ENCODE measurements around the gene IL17RD. TPM values are rescaled to one million over a fixed set of nuclear protein-coding genes. Genes with fewer than 3 reads are reported as not detected.

Gene IL17RD
- total and polyA plus RNA-seq, 2 of the 4 experiments (the other 2 are of a cell fraction), result 0.72 to 0.92 TPM

DNA sequence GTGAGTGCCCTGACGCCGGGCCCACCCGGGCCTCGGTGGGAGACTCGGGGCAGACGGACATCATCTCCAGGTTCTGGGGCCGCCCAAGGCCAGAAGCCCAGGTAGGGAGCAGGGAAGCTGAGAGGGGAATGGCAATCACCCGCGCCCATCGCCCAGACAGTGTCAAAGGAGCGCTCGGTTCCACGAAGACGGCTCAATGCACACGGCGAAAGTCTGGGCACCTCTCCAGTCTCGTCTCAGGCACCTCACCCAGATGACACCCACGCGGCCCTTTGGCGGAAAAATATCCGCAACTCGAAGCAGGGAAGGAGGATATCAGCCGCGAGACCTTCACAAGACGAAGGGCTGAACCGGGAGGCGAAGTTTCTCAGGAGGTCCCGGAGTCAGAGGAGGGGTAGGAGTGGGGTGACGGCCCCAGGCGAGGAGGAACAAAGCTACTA lies 916 bp downstream of the IL17RD start:
- Histone ChIP-seq H3K18ac (ENCODE audit: low read depth, low read length) (no peak overlapping the region), H2BK120ac (ENCODE audit: low read depth, low read length) (no peak overlapping the region), H3K23ac (ENCODE audit: low read depth, low read length) (peak overlapping the region; percentile 42), H3K9me1 (ENCODE audit: insufficient read depth, low read length) (no peaks in the 10 kb centered on the region), H3K9ac (ENCODE audit: low read depth, low read length) (no peak overlapping the region), H2AK5ac (ENCODE audit: low read depth, low read length) (no peak overlapping the region), H2BK20ac (ENCODE audit: low read depth, low read length) (no peak overlapping the region), H3K14ac (replicated peaks; ENCODE audit: low read depth, low read length) (no peak overlapping the region), H3K4me1 (ENCODE audit: control insufficient read depth, insufficient read depth, low read length) (peaks cover 4% of the 10 kb centered on the region; the same call in 1 of the 2 replicates), H4K20me1 (ENCODE audit: insufficient read depth, low read length) (no peaks in the 10 kb centered on the region; the same call in 1 of the 2 replicates), H4K5ac (ENCODE audit: low read depth, low read length) (no peak overlapping the region), H4K8ac (ENCODE audit: low read depth in 2 of 2, low read length in 2 of 2) (no peak overlapping the region), H3K56ac (ENCODE audit: extremely low read depth, insufficient read depth, low read length) (no peak overlapping the region), H3K36me3 (ENCODE audit: control insufficient read depth, insufficient read depth, low read length) (no peaks in the 10 kb centered on the region), H3K79me1 (ENCODE audit: low read depth in 1 of 2, low read length in 2 of 2) (no peaks in the 10 kb centered on the region), H2AFZ (replicated peaks; ENCODE audit: low read length, poor library complexity) (peak overlapping the region; percentile 97), H2BK5ac (ENCODE audit: low read depth, low read length, poor library complexity, severe bottlenecking) (no peak overlapping the region), H2AK9ac (replicated peaks; ENCODE audit: low read depth, low read length, poor library complexity) (peak overlapping the region; percentile 71), H3K9me3 (ENCODE audit: control insufficient read depth, insufficient read depth, low read length) (no peaks in the 10 kb centered on the region), H3K27ac (ENCODE audit: insufficient read depth, low read length) (no peak overlapping the region), H4K91ac (ENCODE audit: insufficient read depth, low read depth, low read length) (no peak overlapping the region), H3K4me3 (ENCODE audit: insufficient read depth, low read depth, low read length) (peak overlapping the region; percentile 90), H3K4ac (ENCODE audit: low read depth, low read length) (no peak overlapping the region), H3K4me2 (ENCODE audit: low read depth, low read length) (peak overlapping the region; percentile 85; the same call in 1 of the 2 replicates), H3K27me3 (ENCODE audit: control insufficient read depth, insufficient read depth, low read length) (peaks cover 40% of the 10 kb centered on the region), H2BK15ac (ENCODE audit: low read depth, low read length) (no peak overlapping the region)
- POLR2A ChIA-PET (ENCODE audit: unreplicated experiment), result no interaction called here
- TF ChIP-seq MAFK (IDR thresholded peaks at IDR 0.05; ENCODE audit: low read depth, low read length) (no peak), MXI1 (IDR thresholded peaks at IDR 0.05; ENCODE audit: borderline replicate concordance, low read depth, low read length) (no peak), BHLHE40 (IDR thresholded peaks at IDR 0.05; ENCODE audit: low read depth, low read length) (no peak), NFE2L2 (IDR thresholded peaks at IDR 0.05; ENCODE audit: low read depth, low read length) (no peak), RCOR1 (IDR thresholded peaks at IDR 0.05; ENCODE audit: insufficient replicate concordance, low read length) (no peak), RAD21 (IDR thresholded peaks at IDR 0.05; ENCODE audit: low read length) (no peak), MAZ (IDR thresholded peaks at IDR 0.05; ENCODE audit: borderline replicate concordance, low read depth, low read length) (no peak), SMC3 (IDR thresholded peaks at IDR 0.05; ENCODE audit: low read depth, low read length) (no peak), FOS (IDR thresholded peaks at IDR 0.05; ENCODE audit: low read depth, low read length) (no peak), RFX5 (IDR thresholded peaks at IDR 0.05; ENCODE audit: low read depth, low read length) (no peak), CEBPB (IDR thresholded peaks at IDR 0.05; ENCODE audit: low read depth, low read length) (no peak), CHD1 (IDR thresholded peaks at IDR 0.05; ENCODE audit: low read depth, low read length) (no peak)
- TF ChIP-seq, protein P1, sequence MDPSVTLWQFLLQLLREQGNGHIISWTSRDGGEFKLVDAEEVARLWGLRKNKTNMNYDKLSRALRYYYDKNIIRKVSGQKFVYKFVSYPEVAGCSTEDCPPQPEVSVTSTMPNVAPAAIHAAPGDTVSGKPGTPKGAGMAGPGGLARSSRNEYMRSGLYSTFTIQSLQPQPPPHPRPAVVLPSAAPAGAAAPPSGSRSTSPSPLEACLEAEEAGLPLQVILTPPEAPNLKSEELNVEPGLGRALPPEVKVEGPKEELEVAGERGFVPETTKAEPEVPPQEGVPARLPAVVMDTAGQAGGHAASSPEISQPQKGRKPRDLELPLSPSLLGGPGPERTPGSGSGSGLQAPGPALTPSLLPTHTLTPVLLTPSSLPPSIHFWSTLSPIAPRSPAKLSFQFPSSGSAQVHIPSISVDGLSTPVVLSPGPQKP (IDR thresholded peaks at IDR 0.05; ENCODE audit: borderline replicate concordance, low read depth, low read length), result no peak
- TF ChIP-seq, protein P2, sequence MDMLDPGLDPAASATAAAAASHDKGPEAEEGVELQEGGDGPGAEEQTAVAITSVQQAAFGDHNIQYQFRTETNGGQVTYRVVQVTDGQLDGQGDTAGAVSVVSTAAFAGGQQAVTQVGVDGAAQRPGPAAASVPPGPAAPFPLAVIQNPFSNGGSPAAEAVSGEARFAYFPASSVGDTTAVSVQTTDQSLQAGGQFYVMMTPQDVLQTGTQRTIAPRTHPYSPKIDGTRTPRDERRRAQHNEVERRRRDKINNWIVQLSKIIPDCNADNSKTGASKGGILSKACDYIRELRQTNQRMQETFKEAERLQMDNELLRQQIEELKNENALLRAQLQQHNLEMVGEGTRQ (IDR thresholded peaks at IDR 0.05; ENCODE audit: low read depth, low read length), result no peak
- TF ChIP-seq, protein P3, sequence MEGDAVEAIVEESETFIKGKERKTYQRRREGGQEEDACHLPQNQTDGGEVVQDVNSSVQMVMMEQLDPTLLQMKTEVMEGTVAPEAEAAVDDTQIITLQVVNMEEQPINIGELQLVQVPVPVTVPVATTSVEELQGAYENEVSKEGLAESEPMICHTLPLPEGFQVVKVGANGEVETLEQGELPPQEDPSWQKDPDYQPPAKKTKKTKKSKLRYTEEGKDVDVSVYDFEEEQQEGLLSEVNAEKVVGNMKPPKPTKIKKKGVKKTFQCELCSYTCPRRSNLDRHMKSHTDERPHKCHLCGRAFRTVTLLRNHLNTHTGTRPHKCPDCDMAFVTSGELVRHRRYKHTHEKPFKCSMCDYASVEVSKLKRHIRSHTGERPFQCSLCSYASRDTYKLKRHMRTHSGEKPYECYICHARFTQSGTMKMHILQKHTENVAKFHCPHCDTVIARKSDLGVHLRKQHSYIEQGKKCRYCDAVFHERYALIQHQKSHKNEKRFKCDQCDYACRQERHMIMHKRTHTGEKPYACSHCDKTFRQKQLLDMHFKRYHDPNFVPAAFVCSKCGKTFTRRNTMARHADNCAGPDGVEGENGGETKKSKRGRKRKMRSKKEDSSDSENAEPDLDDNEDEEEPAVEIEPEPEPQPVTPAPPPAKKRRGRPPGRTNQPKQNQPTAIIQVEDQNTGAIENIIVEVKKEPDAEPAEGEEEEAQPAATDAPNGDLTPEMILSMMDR (conservative IDR thresholded peaks at IDR 0.05; ENCODE audit: low read depth, low read length), result no peak
- ATAC-seq (ENCODE audit: low read depth), result peak; percentile 2
- no TSS peak for BruUV-seq (replicated peaks)
- DNase-seq, result peak; percentile 18
- dilution Hi-C loops (cut with HindIII; ENCODE audit: low sequenced_read_pairs, unreplicated experiment), result no loop called here
- 14% methylated on average over 5 of the region's 30 CpGs; no CpG with 5 or more reads in 1 of the 2 experiments for WGBS, 2 experiments (ENCODE audit: extremely low coverage in 2 of 2, insufficient read length in 1 of 2)
- intact Hi-C loops (cut with micrococcal nuclease), result loop anchor here (5.0 kb wide), 1 partner anchor 157 kb away; no protein-coding TSS in a partner anchor
- CTCF ChIA-PET, result interaction anchor here (0.6 kb wide), 1 partner anchor 45 kb away, joined by 3 read pairs; no protein-coding TSS in a partner anchor
- in situ Hi-C loops (cut with MboI; ENCODE audit: low sequenced_read_pairs), result loop anchor here (25.0 kb wide), 1 partner anchor 398 kb away; the partner anchor contains the start of gene PDE12
